ENCODE measurements around the gene CBLB.

DNA sequence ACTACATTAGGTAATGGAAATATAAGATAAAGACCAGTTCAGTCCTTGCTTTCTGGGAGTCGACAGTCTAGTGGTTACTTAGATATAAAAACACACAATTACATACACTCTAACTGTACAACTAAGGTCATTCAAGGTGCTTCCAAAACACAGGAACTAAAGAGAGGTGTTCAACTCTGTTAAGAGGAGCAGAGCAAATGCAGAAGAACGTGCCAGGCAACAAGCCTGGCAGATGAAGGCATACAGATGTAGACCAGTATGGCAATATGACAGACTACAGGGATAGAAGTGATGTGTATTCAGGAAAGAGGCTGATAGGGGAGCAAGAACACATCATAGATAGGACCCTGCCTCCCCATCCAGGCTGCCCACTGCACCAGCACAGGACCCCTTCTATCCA, 78.3 kb downstream of the CBLB start:
- TF ChIP-seq, protein P1, sequence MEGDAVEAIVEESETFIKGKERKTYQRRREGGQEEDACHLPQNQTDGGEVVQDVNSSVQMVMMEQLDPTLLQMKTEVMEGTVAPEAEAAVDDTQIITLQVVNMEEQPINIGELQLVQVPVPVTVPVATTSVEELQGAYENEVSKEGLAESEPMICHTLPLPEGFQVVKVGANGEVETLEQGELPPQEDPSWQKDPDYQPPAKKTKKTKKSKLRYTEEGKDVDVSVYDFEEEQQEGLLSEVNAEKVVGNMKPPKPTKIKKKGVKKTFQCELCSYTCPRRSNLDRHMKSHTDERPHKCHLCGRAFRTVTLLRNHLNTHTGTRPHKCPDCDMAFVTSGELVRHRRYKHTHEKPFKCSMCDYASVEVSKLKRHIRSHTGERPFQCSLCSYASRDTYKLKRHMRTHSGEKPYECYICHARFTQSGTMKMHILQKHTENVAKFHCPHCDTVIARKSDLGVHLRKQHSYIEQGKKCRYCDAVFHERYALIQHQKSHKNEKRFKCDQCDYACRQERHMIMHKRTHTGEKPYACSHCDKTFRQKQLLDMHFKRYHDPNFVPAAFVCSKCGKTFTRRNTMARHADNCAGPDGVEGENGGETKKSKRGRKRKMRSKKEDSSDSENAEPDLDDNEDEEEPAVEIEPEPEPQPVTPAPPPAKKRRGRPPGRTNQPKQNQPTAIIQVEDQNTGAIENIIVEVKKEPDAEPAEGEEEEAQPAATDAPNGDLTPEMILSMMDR (IDR thresholded peaks at IDR 0.05; ENCODE audit: insufficient read depth, low read depth, low read length), result no peak
- no peak for TF ChIP-seq EZH2 (IDR thresholded peaks at IDR 0.05; ENCODE audit: insufficient read depth, low read length)

All from astrocyte (in vitro differentiated cells and primary cell).